Measurements from ENCODE around the gene CDH12.

CDH12 gene

DNA sequence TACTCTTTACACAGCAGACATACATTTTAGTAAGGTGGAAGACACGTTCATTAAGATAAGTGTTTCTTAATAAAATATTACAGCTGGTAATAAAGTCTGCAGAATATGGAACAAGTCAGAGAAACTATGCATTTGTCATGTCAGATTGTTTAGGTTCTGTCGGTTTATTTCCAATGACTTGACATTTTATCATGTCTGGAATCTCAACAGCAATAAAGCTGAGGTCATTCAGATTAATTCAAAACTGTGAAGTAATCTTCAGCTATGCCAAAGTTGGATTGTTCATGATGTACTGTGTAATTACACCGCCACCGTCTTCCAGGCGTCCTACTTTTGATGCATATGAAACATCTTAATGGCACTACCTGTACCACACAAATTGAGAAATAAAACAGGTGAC is 1032.6 kb downstream of the CDH12 start:
- Mint-ChIP-seq H3K36me3 (ENCODE audit: low read depth) (no peaks in the 10 kb centered on the region), H3K9me3 (no peaks in the 10 kb centered on the region), H3K4me1 (no peaks in the 10 kb centered on the region), H3K4me3 (no peak overlapping the region), H3K27me3 (ENCODE audit: low read depth, poor library complexity) (no peaks in the 10 kb centered on the region), H3K27ac (no peak overlapping the region)
- TF ChIP-seq, protein P1, sequence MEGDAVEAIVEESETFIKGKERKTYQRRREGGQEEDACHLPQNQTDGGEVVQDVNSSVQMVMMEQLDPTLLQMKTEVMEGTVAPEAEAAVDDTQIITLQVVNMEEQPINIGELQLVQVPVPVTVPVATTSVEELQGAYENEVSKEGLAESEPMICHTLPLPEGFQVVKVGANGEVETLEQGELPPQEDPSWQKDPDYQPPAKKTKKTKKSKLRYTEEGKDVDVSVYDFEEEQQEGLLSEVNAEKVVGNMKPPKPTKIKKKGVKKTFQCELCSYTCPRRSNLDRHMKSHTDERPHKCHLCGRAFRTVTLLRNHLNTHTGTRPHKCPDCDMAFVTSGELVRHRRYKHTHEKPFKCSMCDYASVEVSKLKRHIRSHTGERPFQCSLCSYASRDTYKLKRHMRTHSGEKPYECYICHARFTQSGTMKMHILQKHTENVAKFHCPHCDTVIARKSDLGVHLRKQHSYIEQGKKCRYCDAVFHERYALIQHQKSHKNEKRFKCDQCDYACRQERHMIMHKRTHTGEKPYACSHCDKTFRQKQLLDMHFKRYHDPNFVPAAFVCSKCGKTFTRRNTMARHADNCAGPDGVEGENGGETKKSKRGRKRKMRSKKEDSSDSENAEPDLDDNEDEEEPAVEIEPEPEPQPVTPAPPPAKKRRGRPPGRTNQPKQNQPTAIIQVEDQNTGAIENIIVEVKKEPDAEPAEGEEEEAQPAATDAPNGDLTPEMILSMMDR (IDR thresholded peaks at IDR 0.05): no peak
- DNase-seq: no peak

DNA sequence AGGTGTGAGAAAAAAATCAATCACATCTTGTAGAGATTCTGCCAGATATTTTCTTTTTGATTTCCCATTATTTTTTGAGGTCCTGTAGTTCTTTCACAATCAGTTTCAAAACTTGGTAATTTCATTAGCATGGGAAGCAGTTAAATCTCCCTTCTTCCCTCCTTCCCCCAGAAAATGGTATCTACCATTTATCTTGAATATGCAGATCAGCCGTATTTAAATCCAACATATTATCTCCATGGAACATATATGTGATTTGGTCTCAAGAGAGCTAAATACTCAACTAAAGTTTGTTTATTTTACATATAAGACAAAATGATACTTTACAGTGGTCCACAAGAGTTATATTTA is 1034.8 kb downstream of the CDH12 start:
- Mint-ChIP-seq H3K36me3 (ENCODE audit: low read depth) (no peaks in the 10 kb centered on the region), H3K27me3 (ENCODE audit: low read depth, poor library complexity) (no peaks in the 10 kb centered on the region), H3K27ac (no peak overlapping the region), H3K9me3 (no peaks in the 10 kb centered on the region), H3K4me1 (no peaks in the 10 kb centered on the region), H3K4me3 (no peak overlapping the region)
- TF ChIP-seq, protein P1 (IDR thresholded peaks at IDR 0.05): no peak
- DNase-seq: no peak

DNA sequence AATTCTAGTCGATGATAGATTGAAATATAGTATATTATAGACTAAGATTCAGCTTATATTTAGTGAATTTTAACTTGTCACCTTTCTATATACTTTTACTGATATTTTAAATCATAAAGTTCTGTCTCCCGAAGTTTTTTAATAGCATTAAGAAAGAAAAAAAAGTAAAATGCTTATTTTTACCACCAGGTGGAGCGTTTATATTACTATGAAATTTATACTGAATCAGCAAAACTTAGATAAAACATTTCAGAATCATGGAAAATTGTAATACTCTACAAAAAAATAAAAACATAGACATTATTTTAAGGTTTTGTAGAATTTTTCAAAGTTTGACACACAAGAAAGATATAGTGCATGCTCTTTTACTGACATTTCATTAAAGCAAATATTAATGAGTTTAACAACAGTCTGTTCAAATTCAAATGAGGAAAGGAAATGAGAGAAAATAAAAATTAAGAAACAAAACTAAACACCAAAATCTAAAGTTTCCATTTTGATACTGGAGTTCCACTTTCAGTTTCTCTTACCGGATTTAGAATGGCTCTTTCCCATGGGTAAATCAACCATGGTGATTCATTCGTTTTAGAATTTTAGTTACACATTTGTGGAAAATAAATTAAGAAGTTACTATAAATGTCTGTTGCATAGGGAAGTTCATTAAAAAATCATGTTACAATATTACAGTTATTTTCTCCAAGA is 1035.3 kb downstream of the CDH12 start:
- DNase-seq: no peak
- Mint-ChIP-seq H3K27me3 (ENCODE audit: low read depth, poor library complexity) (no peaks in the 10 kb centered on the region), H3K4me1 (no peaks in the 10 kb centered on the region), H3K4me3 (no peak overlapping the region), H3K36me3 (ENCODE audit: low read depth) (no peaks in the 10 kb centered on the region), H3K27ac (no peak overlapping the region), H3K9me3 (no peaks in the 10 kb centered on the region)
- TF ChIP-seq, protein P1 (IDR thresholded peaks at IDR 0.05): peak; percentile 41

DNA sequence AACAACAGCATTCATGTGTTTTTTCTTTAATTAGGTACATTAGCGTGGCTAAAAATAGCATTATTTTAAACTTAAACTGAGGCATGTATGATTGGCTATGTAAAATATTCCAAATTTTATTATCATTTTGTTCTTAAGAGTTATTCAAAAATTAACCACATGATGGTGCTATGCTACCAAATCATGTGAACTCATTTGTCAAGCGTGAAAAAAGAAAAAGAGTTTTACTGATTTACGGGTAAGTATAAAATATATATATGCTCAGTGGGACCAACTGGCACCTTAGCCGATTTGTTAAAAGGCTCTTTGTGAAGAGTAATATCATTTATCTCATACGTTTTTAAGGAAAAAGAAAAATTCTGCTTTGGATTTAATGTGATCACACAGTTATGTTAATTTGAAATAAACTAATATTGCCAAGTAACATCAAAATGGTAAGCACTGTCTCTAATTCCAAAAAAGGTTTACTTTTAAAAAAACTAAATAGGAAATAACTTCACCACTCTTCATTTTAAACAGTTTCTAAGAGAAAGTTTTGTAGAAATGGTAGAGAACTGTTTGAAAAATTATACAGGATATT is 1042.3 kb downstream of the CDH12 start:
- no peak for DNase-seq
- Mint-ChIP-seq H3K4me3 (no peak overlapping the region), H3K4me1 (no peaks in the 10 kb centered on the region), H3K9me3 (no peaks in the 10 kb centered on the region), H3K36me3 (ENCODE audit: low read depth) (no peaks in the 10 kb centered on the region), H3K27me3 (ENCODE audit: low read depth, poor library complexity) (peaks cover 4% of the 10 kb centered on the region), H3K27ac (no peak overlapping the region)
- TF ChIP-seq, protein P1 (IDR thresholded peaks at IDR 0.05): peak; percentile 41

DNA sequence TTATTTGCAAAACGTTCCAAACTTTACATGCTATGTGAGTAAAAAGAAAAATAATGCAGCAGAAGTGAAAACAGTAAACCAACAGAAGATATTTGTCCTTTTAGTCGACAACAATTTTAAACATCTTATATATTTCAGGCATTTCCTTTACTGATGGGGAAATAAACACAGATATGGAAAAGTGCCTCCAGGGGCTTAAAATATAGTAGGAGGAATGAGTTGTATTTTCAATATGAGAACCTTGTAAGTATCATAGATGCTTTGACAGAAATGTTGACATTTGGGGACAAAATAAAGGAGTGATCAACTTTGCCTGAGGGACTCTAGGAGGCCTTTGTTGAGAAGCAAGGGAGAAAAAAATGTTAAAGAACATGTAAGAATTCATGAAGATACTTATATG is 1043.5 kb downstream of the CDH12 start:
- TF ChIP-seq, protein P1 (IDR thresholded peaks at IDR 0.05): no peak
- Mint-ChIP-seq H3K9me3 (no peaks in the 10 kb centered on the region), H3K27ac (no peak overlapping the region), H3K27me3 (ENCODE audit: low read depth, poor library complexity) (peaks cover 4% of the 10 kb centered on the region), H3K4me1 (no peaks in the 10 kb centered on the region), H3K4me3 (no peak overlapping the region), H3K36me3 (ENCODE audit: low read depth) (no peaks in the 10 kb centered on the region)
- no peak for DNase-seq

DNA sequence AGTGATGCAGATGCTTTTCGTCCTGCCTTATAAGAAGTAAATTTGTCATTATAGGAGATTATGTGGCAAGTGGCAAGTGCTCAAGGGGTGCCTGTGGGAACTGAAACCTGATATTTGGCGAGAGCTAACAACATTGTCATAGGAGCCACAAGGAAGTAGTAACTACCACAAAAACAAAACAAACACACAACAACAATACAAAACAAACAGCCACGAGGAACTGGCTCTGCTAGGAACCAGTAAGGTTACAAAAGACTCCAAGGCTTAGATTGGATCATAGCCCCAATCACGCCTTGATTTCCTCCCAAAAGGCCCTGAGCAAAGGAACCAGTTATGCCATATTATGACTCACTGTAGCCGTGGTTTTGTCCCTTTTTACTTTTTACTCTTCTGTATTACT is 1045.2 kb downstream of the CDH12 start:
- Mint-ChIP-seq H3K27ac (no peak overlapping the region), H3K36me3 (ENCODE audit: low read depth) (no peaks in the 10 kb centered on the region), H3K4me1 (no peaks in the 10 kb centered on the region), H3K9me3 (no peaks in the 10 kb centered on the region), H3K4me3 (no peak overlapping the region), H3K27me3 (ENCODE audit: low read depth, poor library complexity) (peaks cover 4% of the 10 kb centered on the region)
- TF ChIP-seq, protein P1 (IDR thresholded peaks at IDR 0.05): no peak
- no peak for DNase-seq
